ENCODE results near the gene CDC7. TPM values are rescaled to one million over a fixed set of nuclear protein-coding genes. Genes with fewer than 3 reads are reported as not detected.

CDC7 gene
- polyA plus RNA-seq, 2 of the 4 experiments (the other 2 are of a cell fraction) = 10.1 to 16.8 TPM

- H3K27ac ChIP-seq = peak overlapping the region in 1 of 2 experiments; percentile 7; a peak in 1 of 6 replicates
- H3K9me3 ChIP-seq = no peaks in the 10 kb centered on the region
- no peak overlapping the region for H3K4me2 ChIP-seq
- peak in 1 of 2 experiments; percentile 39 for DNase-seq (ENCODE audit: low read depth in 1 of 2, low spot score in 1 of 2)
- FAIRE-seq = no peak
- TF ChIP-seq CTCF (IDR thresholded peaks at IDR 0.05) (peak; percentile 32; the same call in 2 of the 3 replicates), MAFK (IDR thresholded peaks at IDR 0.05; ENCODE audit: partially characterized antibody) (no peak), SMC3 (IDR thresholded peaks at IDR 0.05) (peak; percentile 57), REST (IDR thresholded peaks at IDR 0.05) (no peak), RAD21 (conservative IDR thresholded peaks at IDR 0.05 in 1 of 2, IDR thresholded peaks at IDR 0.05 in 1 of 2) (peak; percentile 60 to 68), RARB (CRISPR knock-in tag; IDR thresholded peaks at IDR 0.05) (no peak)
- ATAC-seq = peak; percentile 39 to 79; a peak in 3 of 6 replicates
- ChIA-PET POLR2A (no interaction called here), CTCF (interaction anchor here (0.6 to 1.6 kb wide), 5 partner anchors 9 to 1571 kb away, joined by 3 to 5 read pairs (median 3); no protein-coding TSS in a partner anchor)
- 72% methylated on average over 14 of the region's 19 CpGs for WGBS (ENCODE audit: missing lambda C conversion rate)
- H3K4me3 ChIP-seq = no peak overlapping the region
- H3K4me1 ChIP-seq = peaks cover 4% of the 10 kb centered on the region; the same call in 1 of the 3 replicates
These were observed 46.2 kb downstream of the CDC7 start for GRCh38 chr1:91546876-91547275.

- WGBS (ENCODE audit: missing lambda C conversion rate) = 95% methylated on average over 3 of the region's 3 CpGs
- ChIA-PET POLR2A (no interaction called here), CTCF (interaction anchor here (0.7 kb wide), 1 partner anchor 1262 kb away, joined by 3 read pairs; no protein-coding TSS in a partner anchor)
- FAIRE-seq = no peak
- H3K4me3 ChIP-seq = no peak overlapping the region
- peaks cover 12% of the 10 kb centered on the region; the same call in 2 of the 3 replicates for H3K4me1 ChIP-seq
- no peak for DNase-seq (ENCODE audit: low read depth in 1 of 2, low spot score in 1 of 2)
- TF ChIP-seq MAFK (IDR thresholded peaks at IDR 0.05; ENCODE audit: partially characterized antibody) (no peak), USF2 (IDR thresholded peaks at IDR 0.05) (no peak), ELK1 (IDR thresholded peaks at IDR 0.05; ENCODE audit: low read depth, low read length) (no peak), ESRRA (IDR thresholded peaks at IDR 0.05; ENCODE audit: borderline replicate concordance, low read length) (no peak), HES2 (IDR thresholded peaks at IDR 0.05) (no peak), RNF2 (IDR thresholded peaks at IDR 0.05; ENCODE audit: borderline replicate concordance, low read depth) (no peak), NPAS2 (CRISPR knock-in tag; IDR thresholded peaks at IDR 0.05; ENCODE audit: borderline replicate concordance) (no peak), EP300 (IDR thresholded peaks at IDR 0.05) (no peak), HOXB5 (CRISPR knock-in tag; IDR thresholded peaks at IDR 0.05) (no peak), EHF (CRISPR knock-in tag; IDR thresholded peaks at IDR 0.05) (no peak), ZSCAN20 (CRISPR knock-in tag; IDR thresholded peaks at IDR 0.05) (no peak), HDAC2 (IDR thresholded peaks at IDR 0.05) (no peak), SMC3 (IDR thresholded peaks at IDR 0.05) (no peak)
- no peaks in the 10 kb centered on the region for H3K9me3 ChIP-seq
- ATAC-seq = no peak
- no peak overlapping the region for H3K4me2 ChIP-seq
- H3K27ac ChIP-seq = no peak overlapping the region
These were observed 47.9 kb downstream of the CDC7 start for GRCh38 chr1:91548376-91549040.

Measured in A549 (cell line).